Esophagus (tissue), 2 donors: ENCODE data around the gene CEP85. TPM values are rescaled to one million over a fixed set of nuclear protein-coding genes. Genes with fewer than 3 reads are reported as not detected.
"Not testable (repeated sequence)": the region's sequence is repeated elsewhere in the genome, so short reads cannot be mapped to it uniquely, and the experiment has no call there.

ENCODE experiments used
- H3K27ac ChIP-seq, 2 donors: one replicate each; pipeline ENCODE4 v1.5.1; 2013; ENCODE audit warnings: low read depth in 2 of 2, mild to moderate bottlenecking in 2 of 2, inconsistent platforms in 1 of 2, low read length in 1 of 2, moderate library complexity in 1 of 2
- H3K27me3 ChIP-seq, 2 donors: one replicate each; pipeline ENCODE4 v1.6.1; 2013; ENCODE audit warnings: low read length in 2 of 2, control low read depth in 1 of 2, mild to moderate bottlenecking in 1 of 2; ENCODE audit not compliant: insufficient read depth in 2 of 2, control insufficient read depth in 1 of 2
- H3K36me3 ChIP-seq, 2 donors: one replicate each; pipeline ENCODE4 v1.6.1; 2013; ENCODE audit warnings: low read length in 1 of 2; ENCODE audit not compliant: control insufficient read depth in 2 of 2, insufficient read depth in 2 of 2
- H3K4me1 ChIP-seq, 2 donors: one replicate each; pipeline ENCODE4 v1.6.1; 2013; ENCODE audit warnings: low read length in 1 of 2; ENCODE audit not compliant: control insufficient read depth in 2 of 2, insufficient read depth in 2 of 2
- H3K4me3 ChIP-seq, 2 donors: one replicate each; pipeline ENCODE4 v1.5.1; 2013; ENCODE audit warnings: low read length in 2 of 2, mild to moderate bottlenecking in 2 of 2, low read depth in 1 of 2, moderate library complexity in 1 of 2
- H3K9me3 ChIP-seq, 2 donors: one replicate each; pipeline ENCODE4 v1.6.1; 2013; ENCODE audit warnings: mild to moderate bottlenecking in 2 of 2, low read depth in 1 of 2, low read length in 1 of 2, moderate library complexity in 1 of 2; ENCODE audit not compliant: control insufficient read depth in 2 of 2, insufficient read depth in 1 of 2
- WGBS, 2 donors: extraction: QIAGEN DNeasy Blood & Tissue Kit; methylation state at CpG; one replicate each; pipeline ENCODE4 v1.1.7; 2013; 5-methylcytosine and 5-hydroxymethylcytosine counted together
- polyA plus RNA-seq, 2 donors: library from polyadenylated mRNA; stranded (reverse); fragments of 200-250 nt; gene quantifications; one replicate each; pipeline ENCODE4 v1.2.3, GENCODE V29; 2013
- donor health status: healthy with polysubstance abuse.
- donor health status: Bipolar disorder and iron deficiency.

CEP85 gene
- polyA plus RNA-seq, 2 donors, result 5.3 to 5.9 TPM

- H3K36me3 ChIP-seq, result no peaks in the 10 kb centered on the region
- whole genome bisulfite sequencing, 2 donors, result 2% methylated on average over 49 to 51 of the region's 51 CpGs
- no peaks in the 10 kb centered on the region for H3K9me3 ChIP-seq
- H3K4me3 ChIP-seq, result peak within 1 kb of the TSS; percentile 73 to 79
- H3K4me1 ChIP-seq, result peaks cover 0 to 7% of the 10 kb centered on the region in 2 donors
- peak within 1 kb of the TSS; percentile 45 to 62 for H3K27ac ChIP-seq
- H3K27me3 ChIP-seq, result no peaks in the 10 kb centered on the region
These were observed 72.6 kb downstream of the CEP85 start, which contains the start of gene UBXN11 for GRCh38 chr1:26306290-26307229. UBXN11 (minus strand) TSS chr1:26306636; CDS start chr1:26302883, 3,753 bp downstream.

GRCh38 chr1:26307363-26307781 lies 73.4 kb downstream of the CEP85 start:
- Histone ChIP-seq H3K9me3 (no peaks in the 10 kb centered on the region), H3K4me1 (peaks cover 0 to 7% of the 10 kb centered on the region in 2 donors), H3K4me3 (no peak overlapping the region), H3K27me3 (no peaks in the 10 kb centered on the region), H3K36me3 (no peaks in the 10 kb centered on the region), H3K27ac (peak overlapping the region in 1 of 2 donors; percentile 15)
- 34 to 36% methylated on average over 6 of the region's 6 CpGs for WGBS, 2 donors

DNA sequence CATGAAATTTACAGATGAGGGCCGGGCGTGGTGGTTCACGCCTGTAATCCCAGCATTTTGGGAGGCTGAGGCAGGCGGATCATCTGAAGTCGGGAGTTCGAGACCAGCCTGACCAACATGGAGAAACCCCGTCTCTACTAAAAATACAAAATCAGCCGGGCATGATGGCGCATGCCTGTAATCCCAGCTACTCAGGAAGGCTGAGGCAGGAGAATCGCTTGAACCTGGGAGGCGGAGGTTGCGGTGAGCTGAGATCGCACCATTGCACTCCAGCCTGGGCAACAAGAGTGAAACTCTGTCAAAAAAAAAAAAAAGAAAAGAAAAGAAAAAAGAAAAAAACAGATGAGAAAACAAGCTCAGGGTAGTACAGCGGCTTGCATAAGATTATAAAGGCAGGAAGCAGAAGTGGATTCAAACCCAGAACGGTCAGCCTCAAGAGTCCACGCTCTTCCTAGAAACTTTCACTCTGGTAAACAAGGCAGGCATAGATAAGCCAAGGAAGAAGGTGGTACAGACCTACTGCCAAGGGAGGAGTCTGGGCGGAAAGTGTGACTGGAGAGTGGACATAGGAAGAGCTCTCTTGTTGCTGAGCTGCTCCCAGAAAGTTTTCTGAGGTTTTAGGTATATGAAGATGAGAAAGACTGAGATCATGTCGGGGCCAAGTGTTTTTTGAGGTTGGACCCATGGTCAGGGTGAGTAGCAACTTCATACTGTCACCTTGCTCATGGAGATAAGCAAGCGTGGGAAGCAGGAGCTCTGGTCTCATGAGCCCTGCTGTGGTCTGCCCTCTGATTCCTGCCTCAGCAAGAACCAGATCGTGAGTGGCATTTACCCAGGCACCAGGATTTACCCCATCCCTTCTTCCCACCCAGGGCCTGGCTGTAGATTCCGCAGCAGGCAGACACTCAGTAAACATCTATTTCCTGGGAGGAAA lies 74.2 kb downstream of the CEP85 start:
- not testable (repeated sequence) for H3K36me3 ChIP-seq, H3K4me1 ChIP-seq, H3K27me3 ChIP-seq, H3K9me3 ChIP-seq, H3K27ac ChIP-seq, H3K4me3 ChIP-seq
- WGBS, 2 donors, result 78 to 80% methylated on average over 21 of the region's 21 CpGs

DNA sequence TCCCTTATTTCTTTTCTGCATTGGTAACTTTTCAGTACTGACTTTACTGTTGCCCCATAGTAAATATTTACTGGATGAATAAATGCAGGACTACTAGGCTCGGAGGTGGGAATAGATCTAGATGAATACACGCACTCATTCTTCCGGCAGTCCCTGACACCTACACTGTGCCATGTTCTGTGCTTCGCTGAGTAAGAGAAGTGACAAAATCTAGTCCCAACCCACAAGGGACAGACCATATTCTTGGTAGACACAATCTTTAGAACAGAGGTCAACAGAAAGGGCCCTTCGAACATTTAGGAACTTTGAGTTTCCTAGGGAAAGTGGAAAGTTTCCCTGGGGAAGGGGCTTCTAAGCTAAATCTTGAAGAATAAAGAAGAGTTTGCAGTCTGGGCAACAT lies 80.5 kb downstream of the CEP85 start:
- peaks cover 0 to 4% of the 10 kb centered on the region in 2 donors for H3K4me1 ChIP-seq
- peaks cover 0 to 2% of the 10 kb centered on the region in 2 donors for H3K36me3 ChIP-seq
- H3K27me3 ChIP-seq, result no peaks in the 10 kb centered on the region
- H3K9me3 ChIP-seq, result no peaks in the 10 kb centered on the region
- no peak overlapping the region for H3K27ac ChIP-seq
- H3K4me3 ChIP-seq, result no peak overlapping the region
- WGBS, 2 donors, result 87% methylated on average over 5 of the region's 5 CpGs

DNA sequence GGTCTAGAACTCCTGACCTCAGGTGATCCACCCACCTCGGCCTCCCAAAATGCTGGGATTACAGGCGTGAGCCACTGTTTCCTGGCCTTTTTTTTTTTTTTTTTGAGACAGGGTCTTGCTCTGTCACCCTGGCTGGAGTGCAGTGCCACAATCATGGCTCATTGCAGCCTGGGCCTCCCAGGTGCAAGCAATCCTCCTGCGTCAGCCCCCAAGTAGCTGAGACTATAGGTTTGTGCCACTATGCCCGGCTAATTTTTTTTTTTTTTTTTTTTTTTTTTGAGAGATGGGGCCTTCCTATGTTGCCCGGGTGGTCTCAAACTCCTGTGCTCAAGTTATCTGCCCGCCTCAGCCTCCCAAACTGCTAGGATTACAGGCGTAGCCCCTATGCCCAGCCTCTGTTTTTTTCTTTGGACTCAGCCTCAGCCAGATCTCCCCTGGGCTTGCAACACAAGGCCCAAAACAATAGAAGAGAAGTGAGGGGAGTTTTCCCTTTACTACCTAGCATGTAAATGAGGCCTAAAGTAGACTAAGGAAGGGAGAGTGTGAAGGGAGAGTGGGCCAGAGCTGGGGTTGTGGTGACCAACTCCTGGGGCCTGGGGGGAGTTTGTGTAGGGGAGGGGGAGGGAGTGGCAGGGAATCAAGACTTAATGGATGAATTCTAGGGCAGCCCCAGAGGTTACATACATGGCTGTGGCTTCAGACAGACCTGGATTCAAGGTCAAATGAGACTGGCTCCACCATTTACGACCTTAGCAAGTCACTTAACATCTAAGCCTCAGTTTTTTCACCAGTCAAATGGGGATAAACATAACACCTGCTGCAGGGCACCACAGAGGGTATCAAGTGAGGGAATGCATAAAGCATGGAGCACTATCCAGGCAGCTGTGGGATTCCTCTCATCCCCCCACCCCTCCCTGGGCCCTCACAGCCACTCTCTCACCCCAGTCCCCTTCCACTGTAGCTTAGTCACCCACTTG lies 82.2 kb downstream of the CEP85 start:
- Histone ChIP-seq H3K4me3 (no peak overlapping the region), H3K4me1 (peaks cover 0 to 4% of the 10 kb centered on the region in 2 donors), H3K9me3 (no peaks in the 10 kb centered on the region), H3K27me3 (no peaks in the 10 kb centered on the region), H3K36me3 (peaks cover 0 to 13% of the 10 kb centered on the region in 2 donors), H3K27ac (no peak overlapping the region)
- 86 to 88% methylated on average over 7 to 8 of the region's 8 CpGs for WGBS, 2 donors

GRCh38 chr1:26317146-26317545 lies 83.1 kb downstream of the CEP85 start:
- Histone ChIP-seq H3K36me3 (peaks cover 0 to 15% of the 10 kb centered on the region in 2 donors), H3K4me1 (peaks cover 0 to 6% of the 10 kb centered on the region in 2 donors), H3K27ac (no peak overlapping the region), H3K4me3 (no peak overlapping the region), H3K9me3 (no peaks in the 10 kb centered on the region), H3K27me3 (no peaks in the 10 kb centered on the region)
- WGBS, 2 donors, result 82 to 84% methylated on average over 2 of the region's 2 CpGs

DNA sequence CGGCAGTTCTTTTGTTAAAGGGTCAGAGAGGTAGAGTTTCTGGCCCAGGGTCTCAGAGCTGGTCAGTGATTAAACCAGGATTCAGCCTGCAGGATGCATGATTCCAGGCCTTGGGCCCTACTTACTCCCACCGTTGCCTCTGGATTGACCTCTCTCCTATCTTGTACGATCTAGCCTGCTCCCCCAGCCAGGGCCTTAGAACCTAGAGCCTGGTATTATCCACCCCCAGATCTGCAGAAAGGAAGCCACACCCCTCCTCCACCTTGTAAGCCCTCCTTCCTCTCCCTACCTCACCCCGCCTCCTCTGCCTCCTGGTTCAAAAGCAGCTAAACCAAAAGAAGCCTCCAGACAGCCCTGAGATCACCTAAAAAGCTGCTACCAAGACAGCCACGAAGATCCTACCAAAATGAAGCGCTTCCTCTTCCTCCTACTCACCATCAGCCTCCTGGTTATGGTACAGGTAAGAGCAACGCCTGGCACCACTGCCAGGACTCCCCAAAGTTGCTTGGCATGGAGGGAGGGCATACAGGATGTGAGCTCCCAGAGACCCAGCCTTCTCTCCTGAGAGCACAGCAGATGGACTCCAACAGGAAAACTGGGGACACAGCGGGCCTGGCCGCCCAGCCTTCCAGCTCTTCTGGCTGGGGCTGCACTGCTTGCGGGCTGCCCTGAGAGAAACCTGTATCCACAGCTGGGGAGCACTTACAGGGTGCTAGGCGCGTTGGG lies 83.8 kb downstream of the CEP85 start, which contains the start of gene CD52:
Gene CD52 (plus strand): TSS at position 347 of the 726 bp plus-strand sequence. CDS start 60 bp downstream, at position 407.
- Histone ChIP-seq H3K27me3 (no peaks in the 10 kb centered on the region), H3K4me3 (peak within 1 kb of the TSS; percentile 4 to 39), H3K36me3 (peaks cover 0 to 18% of the 10 kb centered on the region in 2 donors), H3K9me3 (no peaks in the 10 kb centered on the region), H3K27ac (peak within 1 kb of the TSS; percentile 1 to 23), H3K4me1 (peaks cover 0 to 6% of the 10 kb centered on the region in 2 donors)
- 64 to 65% methylated on average over 12 of the region's 12 CpGs for WGBS, 2 donors

GRCh38 chr1:26318338-26319064 lies 84.5 kb downstream of the CEP85 start:
- WGBS, 2 donors, result 66 to 71% methylated on average over 9 of the region's 9 CpGs
- peaks cover 0 to 18% of the 10 kb centered on the region in 2 donors for H3K36me3 ChIP-seq
- peak overlapping the region; percentile 4 to 39 for H3K4me3 ChIP-seq
- H3K27ac ChIP-seq, result peak overlapping the region; percentile 1 to 23
- peaks cover 0 to 6% of the 10 kb centered on the region in 2 donors for H3K4me1 ChIP-seq
- no peaks in the 10 kb centered on the region for H3K9me3 ChIP-seq
- no peaks in the 10 kb centered on the region for H3K27me3 ChIP-seq
